ENCODE measurements around the gene CALCA. TPM values are rescaled to one million over a fixed set of nuclear protein-coding genes. Genes with fewer than 3 reads are reported as not detected.

CALCA gene
- total RNA-seq, 4 donors from 2014 or later = 0.74 to 1.1 TPM; not detected in 2

DNA sequence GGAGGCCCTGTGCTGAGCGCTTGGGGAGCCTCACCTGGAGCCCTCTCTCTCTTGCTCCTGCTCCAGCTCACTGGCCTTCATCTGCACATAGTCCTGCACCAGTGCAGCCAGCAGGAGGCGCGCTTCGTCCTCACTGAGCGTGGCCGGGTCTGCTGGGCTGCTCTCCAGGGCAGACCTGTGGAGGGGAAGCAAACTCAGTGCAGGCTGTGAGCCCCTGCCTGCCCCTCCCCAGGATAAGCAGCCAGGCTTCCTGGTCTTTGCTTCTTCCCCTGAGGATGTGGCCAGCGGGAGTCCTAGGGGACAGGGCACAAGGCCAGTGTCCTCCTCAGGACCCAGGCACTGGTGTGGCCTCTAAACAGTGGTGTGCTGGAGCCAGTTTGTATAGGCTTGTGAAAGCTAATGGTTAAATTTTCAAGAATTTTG lies 2.2 kb downstream of the CALCA start:
- TF ChIP-seq, protein P1, sequence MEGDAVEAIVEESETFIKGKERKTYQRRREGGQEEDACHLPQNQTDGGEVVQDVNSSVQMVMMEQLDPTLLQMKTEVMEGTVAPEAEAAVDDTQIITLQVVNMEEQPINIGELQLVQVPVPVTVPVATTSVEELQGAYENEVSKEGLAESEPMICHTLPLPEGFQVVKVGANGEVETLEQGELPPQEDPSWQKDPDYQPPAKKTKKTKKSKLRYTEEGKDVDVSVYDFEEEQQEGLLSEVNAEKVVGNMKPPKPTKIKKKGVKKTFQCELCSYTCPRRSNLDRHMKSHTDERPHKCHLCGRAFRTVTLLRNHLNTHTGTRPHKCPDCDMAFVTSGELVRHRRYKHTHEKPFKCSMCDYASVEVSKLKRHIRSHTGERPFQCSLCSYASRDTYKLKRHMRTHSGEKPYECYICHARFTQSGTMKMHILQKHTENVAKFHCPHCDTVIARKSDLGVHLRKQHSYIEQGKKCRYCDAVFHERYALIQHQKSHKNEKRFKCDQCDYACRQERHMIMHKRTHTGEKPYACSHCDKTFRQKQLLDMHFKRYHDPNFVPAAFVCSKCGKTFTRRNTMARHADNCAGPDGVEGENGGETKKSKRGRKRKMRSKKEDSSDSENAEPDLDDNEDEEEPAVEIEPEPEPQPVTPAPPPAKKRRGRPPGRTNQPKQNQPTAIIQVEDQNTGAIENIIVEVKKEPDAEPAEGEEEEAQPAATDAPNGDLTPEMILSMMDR (IDR thresholded peaks at IDR 0.05) = no peak
- ATAC-seq (ENCODE audit: low FRiP score) (no peak), DNase-seq (ENCODE audit: low spot score) (no peak)

GRCh38 chr11:14967581-14968243 lies 4.4 kb downstream of the CALCA start:
- DNase-seq (ENCODE audit: low spot score) = no peak
- TF ChIP-seq, protein P1 (IDR thresholded peaks at IDR 0.05) = no peak
- no peak for ATAC-seq (ENCODE audit: low FRiP score)

DNA sequence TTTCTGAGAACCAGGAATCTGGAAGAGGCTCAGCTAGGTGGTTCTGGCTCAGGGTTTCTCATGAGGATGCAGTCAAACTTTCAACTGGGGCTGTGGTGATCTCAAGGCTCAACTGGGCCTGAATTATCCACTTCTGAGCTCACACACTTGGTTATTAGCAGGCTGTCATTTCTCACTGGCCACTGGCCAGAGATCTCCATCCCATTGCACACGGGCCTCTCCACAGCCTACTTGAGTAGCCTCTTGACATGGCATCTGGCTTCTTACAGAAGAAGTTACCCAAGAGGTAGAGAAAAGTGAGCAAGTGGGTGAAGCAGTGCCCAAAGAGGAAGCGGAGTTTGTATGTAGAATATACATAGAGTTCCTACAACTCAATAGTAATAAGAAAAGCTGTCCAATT lies 16.0 kb downstream of the CALCA start:
- ATAC-seq (ENCODE audit: low FRiP score) = no peak
- TF ChIP-seq, protein P1 (IDR thresholded peaks at IDR 0.05) = no peak
- DNase-seq (ENCODE audit: low spot score) = no peak

DNA sequence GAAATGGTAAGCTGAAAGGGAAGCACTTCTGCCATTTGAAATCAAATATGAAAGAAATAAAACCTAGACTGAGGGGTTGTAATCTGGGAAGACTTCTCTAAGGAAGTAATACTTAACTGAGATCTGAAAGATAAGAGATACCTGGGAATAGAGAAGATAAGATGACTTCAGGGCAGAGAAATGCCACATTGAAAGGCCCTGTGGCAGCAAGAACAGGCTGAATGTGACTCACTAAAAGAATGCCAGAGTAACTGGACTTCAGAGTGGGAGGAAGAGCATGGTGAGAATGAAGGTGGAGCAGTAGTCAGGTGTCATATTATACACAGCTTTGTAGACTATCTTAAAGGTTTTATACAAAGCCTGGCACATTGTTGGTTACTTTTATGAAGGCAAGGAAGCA lies 17.6 kb downstream of the CALCA start:
- DNase-seq (ENCODE audit: low spot score) (no peak), ATAC-seq (ENCODE audit: low FRiP score) (no peak)
- TF ChIP-seq, protein P1 (IDR thresholded peaks at IDR 0.05) = no peak

- ATAC-seq (ENCODE audit: low FRiP score) (no peak), DNase-seq (ENCODE audit: low spot score) (no peak)
- TF ChIP-seq, protein P1 (IDR thresholded peaks at IDR 0.05) = no peak
These were observed 18.2 kb downstream of the CALCA start for GRCh38 chr11:14953904-14954303.

- DNase-seq (ENCODE audit: low spot score) (no peak), ATAC-seq (ENCODE audit: low FRiP score) (no peak)
- TF ChIP-seq, protein P1 (IDR thresholded peaks at IDR 0.05) = no peak
These were observed 22.6 kb downstream of the CALCA start for GRCh38 chr11:14949437-14950147.

GRCh38 chr11:14942745-14943144 lies 29.4 kb downstream of the CALCA start:
- DNase-seq (ENCODE audit: low spot score) (no peak), ATAC-seq (ENCODE audit: low FRiP score) (no peak)
- TF ChIP-seq, protein P1 (IDR thresholded peaks at IDR 0.05) = no peak

All from omental fat pad (tissue), 4 donors.